Stimulated activated CD8-positive, alpha-beta memory T cell treated with anti-CD3 and anti-CD28 coated beads, Interleukin-7, amount 100 ng/mL, for 24 hours (primary cell): ENCODE data around the gene FBXO24.
"Not testable (repeated sequence)": the region's sequence is repeated elsewhere in the genome, so short reads cannot be mapped to it uniquely, and the experiment has no call there.

Source experiments
- DNase-seq: peaks from one replicate; pipeline ENCODE4 v3.0.0-alpha.2; 2020; ENCODE audit warnings: low read depth

The FBXO24 gene

DNA sequence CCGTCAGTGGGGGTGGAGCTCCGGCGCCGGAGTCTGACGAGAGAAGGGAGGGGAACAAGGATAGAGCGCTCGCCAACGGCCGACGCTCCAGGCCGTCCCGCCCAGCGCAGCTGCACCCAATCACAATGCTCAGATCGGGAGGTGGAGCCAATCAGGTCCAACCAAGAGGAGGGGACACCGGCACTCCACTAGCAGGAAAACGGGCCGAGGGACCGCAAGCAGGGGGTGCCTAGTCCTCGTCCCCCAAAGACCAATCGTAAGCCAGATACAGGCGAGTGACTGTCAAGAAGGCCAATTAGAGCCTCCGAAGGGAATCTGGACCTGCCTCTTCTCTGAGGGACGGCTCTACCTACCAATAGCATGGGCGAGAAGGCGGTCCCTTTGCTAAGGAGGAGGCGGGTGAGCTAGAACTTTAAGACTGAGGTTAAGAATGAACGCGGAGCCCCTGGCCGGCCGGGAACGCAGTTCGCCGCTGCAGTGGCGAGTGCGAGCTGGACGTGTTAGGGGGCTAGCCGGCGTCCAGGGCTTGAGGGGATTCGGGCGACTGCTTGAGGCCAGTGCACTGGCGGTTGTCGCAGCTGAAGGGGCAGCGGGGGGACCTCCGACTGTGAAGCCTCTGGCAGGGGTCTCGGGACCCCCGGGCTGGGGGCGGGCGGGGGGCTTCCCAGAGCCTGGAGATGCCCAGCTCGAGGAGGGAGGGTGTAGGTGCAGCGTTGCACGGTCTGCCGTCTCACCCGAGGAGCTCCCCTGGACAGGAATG lies at the start of gene FBXO24:
Gene FBXO24, plus strand, starts transcription at position 63 of the 760 bp plus-strand sequence. Its CDS starts 298 bp downstream, at position 361.
- peak; percentile 99 for DNase-seq

- DNase-seq: not testable (repeated sequence)
These were observed 49.4 kb upstream of the FBXO24 start for GRCh38 chr7:100536695-100537094.

DNA sequence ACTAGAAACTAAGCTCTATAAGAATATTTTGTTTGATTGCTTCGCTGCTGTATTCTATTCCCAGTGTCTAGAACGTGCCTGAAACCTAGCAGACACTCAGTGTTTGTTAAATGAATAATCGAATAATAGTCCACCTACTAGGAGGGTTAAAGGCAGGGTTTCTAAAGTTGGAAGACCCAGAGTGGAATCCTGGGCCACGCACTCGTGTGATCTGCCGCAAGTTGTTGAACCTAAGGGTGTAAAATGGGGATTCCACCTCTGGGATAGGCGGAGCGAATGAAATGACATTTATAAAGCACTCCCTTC lies 47.8 kb upstream of the FBXO24 start:
- DNase-seq: no peak

- peak; percentile 100 for DNase-seq
These were observed 47.3 kb upstream of the FBXO24 start, which contains the start of gene AGFG2 for GRCh38 chr7:100538654-100539435. Gene AGFG2 (plus strand): TSS chr7:100539203. CDS start chr7:100539347, 144 bp downstream.

DNA sequence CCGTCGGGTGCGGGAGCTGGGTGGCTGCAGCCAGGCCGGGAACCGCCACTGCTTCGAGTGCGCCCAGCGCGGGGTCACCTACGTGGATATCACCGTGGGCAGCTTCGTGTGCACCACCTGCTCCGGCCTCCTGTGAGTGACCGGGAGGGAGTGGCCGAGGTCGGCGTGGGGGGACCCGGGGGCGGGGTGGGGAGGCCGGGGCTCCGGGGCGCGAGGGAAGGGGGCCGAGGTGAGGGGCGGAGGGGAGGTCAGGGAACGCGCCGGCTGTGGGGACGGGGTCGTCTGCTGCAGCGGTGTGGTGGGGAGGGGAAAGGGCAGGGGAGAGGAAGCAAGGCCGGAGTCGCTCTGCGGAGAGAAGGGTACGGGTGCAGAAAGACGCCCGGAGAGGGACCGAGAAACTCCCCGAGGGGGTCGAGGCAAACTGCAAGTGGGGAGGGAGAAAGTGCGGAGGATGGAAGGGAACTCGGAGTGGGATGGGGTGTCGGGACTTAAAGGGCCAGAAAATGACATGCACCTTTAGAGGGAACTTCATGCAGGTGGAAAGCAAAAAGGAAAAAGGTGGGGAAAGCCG lies 46.6 kb upstream of the FBXO24 start:
- no peak for DNase-seq

DNA sequence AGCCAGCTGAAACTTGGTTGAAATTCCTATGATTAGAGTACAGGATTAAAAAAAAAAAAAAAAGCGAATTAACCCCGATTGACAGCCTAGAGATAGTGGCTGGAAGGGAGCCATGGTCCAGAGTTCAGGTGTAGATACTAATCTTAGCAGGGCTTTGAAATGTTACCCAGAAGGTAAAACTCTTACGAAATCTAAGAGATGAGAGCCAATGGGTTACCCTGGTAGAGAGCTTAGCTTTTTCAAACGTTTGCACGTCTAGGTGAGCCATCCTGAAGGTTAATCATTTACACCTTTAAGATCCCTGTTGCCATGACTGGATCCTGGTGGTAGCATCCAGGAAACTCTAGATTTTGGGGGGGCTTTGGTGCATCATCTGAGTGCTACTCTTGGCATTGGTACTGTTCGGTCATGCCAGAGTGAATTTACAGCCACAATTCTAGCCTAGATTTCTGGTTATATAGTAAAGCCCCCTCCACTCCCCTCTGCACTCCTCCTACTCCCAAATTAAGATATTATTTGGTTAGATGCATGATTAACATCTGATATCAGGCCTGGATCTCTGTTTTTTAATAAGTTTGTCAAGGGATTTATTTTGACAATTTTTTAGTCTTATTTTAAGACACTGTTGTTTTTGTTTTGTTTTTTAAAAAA lies 45.9 kb upstream of the FBXO24 start:
- DNase-seq: no peak

DNA sequence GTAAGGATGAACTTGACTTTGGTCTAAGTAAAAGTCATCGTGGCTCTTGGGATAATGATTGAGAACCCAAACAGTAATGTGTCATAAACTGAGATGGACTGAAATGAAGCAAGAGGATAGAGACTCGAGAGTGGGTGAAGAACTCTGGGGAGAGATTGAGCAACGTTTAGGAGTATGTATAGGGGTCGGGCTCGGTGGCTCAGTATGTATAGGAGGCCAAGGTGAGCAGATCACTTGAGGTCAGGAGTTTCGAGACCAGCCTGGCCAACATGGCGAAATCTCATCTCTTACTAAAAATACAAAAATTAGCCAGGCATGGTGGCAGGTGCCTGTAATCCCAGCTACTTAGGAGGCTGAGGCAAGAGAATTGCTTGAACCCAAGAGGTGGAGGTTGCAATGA lies 44.8 kb upstream of the FBXO24 start:
- not testable (repeated sequence) for DNase-seq

- DNase-seq: no peak
These were observed 42.5 kb upstream of the FBXO24 start for GRCh38 chr7:100543586-100543985.

GRCh38 chr7:100544386-100544785 lies 41.7 kb upstream of the FBXO24 start:
- no peak for DNase-seq

- no peak for DNase-seq
These were observed 41.2 kb upstream of the FBXO24 start for GRCh38 chr7:100544967-100545359.

GRCh38 chr7:100545360-100546128 lies 40.6 kb upstream of the FBXO24 start:
- peak; percentile 29 for DNase-seq

- no peak for DNase-seq
These were observed 39.8 kb upstream of the FBXO24 start for GRCh38 chr7:100546129-100546925.

DNA sequence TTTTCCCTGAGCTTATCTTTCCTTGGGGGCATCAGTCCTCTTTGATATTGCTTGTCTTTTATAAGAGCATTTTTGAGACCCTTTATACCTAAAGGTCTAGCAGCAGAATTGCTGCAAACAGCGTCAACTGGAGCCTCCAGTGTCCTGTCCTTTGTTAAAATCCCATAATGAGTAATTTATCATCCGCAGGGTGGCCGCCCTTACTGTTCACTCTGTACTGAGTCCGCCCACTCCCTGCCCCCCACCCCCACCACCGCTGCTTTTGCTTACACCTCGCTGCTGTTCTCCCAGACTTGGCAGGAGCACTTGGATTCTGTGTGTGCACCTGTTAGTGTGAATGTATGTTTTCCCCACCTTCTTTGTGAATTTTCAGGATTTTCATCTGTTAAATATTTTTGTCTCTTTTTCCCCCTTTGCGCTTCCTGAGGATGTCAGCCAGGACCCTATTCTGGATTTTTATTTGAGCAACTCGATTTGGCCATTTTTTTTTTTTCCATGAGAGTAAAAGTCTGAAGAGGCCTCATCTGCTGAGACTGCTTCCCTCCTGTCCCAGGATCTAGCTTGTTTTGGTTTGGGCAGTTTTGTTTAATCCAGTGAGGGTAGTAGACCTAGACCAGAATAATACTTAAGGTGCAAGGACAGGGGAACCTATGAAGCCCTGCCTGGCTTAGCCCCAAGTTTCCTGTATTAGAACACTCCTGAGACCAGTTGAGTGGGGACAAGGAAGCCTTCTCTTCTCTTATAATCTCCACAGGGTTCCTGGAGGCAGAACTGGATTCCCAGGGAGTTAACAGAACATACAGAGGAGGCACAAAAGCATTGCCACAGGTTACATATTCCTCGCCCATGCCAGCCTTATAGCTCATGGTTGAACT lies 39.0 kb upstream of the FBXO24 start:
- no peak for DNase-seq

GRCh38 chr7:100547872-100548271 lies 38.3 kb upstream of the FBXO24 start:
- no peak for DNase-seq

GRCh38 chr7:100548446-100548845 lies 37.7 kb upstream of the FBXO24 start:
- DNase-seq: not testable (repeated sequence)

DNA sequence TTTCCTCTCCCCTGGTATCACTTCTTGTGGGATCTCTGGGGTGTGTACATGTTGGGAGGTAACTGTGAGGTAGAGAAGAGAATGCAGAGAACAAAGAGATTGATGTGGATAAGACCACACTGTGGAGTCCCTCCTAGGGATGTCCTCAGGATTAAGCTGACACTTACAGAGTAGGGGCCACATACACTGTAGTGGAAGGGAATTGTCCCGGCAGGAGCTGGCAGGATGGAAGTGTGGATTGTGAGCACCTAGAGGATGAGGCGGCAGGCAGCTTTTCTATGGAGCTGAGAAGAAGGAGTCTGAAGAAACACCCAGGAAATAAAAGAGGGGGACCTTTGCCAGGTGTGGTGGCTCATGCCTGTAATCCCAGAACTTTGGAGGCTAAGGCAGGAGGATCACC lies 33.6 kb upstream of the FBXO24 start:
- DNase-seq: no peak

- no peak for DNase-seq
These were observed 33.1 kb upstream of the FBXO24 start for GRCh38 chr7:100553032-100553431.

DNA sequence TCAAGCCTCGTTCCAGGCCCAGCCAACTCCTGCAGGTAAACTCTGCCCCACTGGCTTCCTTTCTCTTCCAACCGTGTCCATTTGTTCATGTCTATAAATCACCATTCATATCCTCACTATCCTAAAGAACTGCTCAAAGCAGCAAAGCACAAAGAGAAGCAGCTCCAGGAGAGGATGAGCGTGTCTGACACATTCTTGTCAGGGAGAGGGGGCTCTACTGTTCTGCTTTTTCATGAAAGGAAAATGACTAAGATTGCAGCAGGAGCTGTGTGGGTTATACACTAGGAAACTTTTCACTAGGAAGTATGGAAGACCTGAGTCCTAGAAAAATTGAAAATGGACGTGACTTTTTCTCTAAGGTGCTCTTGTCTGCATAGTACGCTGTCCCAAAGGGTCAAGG lies 30.4 kb upstream of the FBXO24 start:
- no peak for DNase-seq

GRCh38 chr7:100556541-100556940 lies 29.6 kb upstream of the FBXO24 start:
- no peak for DNase-seq

DNA sequence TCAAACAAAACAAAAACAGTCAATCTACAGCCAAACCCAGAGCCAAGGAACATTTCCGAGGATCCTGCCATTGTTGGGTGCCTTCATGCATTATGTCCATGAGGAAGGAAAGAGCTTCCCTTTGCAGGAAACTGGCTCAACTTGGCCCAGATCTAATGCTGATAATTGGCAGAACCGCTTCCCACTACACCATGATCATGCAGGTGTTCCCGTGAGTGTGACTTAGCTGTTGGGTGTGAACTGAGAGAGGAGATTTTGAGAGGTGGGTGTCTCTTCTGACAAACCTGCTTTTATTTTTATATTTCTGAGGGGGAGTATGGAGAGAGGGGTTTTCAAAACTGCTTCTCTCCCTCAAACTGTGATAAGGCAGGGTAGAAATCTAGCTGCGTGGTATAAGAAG lies 27.0 kb upstream of the FBXO24 start:
- no peak for DNase-seq
